Lung (tissue), 12 donors: ENCODE data around the gene CST9. TPM values are rescaled to one million over a fixed set of nuclear protein-coding genes. Genes with fewer than 3 reads are reported as not detected.

ENCODE experiments used
- ATAC-seq: fragments of 200-7000 bp; cut with Tn5 transposase; one replicate; pipeline ENCODE4 v1.9.1; 2020; ENCODE audit warnings: moderate number of reproducible peaks; ENCODE audit not compliant: insufficient read depth, low FRiP score
- DNase-seq, 3 donors: peaks; one replicate each; pipeline ENCODE4 v3.0.0-alpha.2; 2013 to 2017
- H3K27ac ChIP-seq, 2 donors: one replicate each; pipeline ENCODE4 v1.5.1; 2013; ENCODE audit warnings: mild to moderate bottlenecking in 2 of 2, moderate library complexity in 2 of 2, control low read depth in 1 of 2, inconsistent platforms in 1 of 2, low read depth in 1 of 2, low read length in 1 of 2
- H3K27me3 ChIP-seq, 3 donors: one replicate each; pipeline ENCODE4 v1.5.1; 2013; ENCODE audit warnings: low read length in 2 of 3; ENCODE audit not compliant: control insufficient read depth in 3 of 3, insufficient read depth in 3 of 3
- H3K36me3 ChIP-seq, 4 donors: one replicate each; pipeline ENCODE4 v1.5.1; 2013; ENCODE audit warnings: low read length in 4 of 4, mild to moderate bottlenecking in 1 of 4, moderate library complexity in 1 of 4; ENCODE audit not compliant: control insufficient read depth in 4 of 4, insufficient read depth in 4 of 4
- H3K4me1 ChIP-seq, 5 donors: one replicate each; pipeline ENCODE4 v1.5.1; 2013; ENCODE audit warnings: low read length in 5 of 5, mild to moderate bottlenecking in 2 of 5, moderate library complexity in 1 of 5; ENCODE audit not compliant: control insufficient read depth in 5 of 5, insufficient read depth in 5 of 5
- H3K4me3 ChIP-seq: one replicate; pipeline ENCODE4 v1.5.1; 2013; ENCODE audit warnings: mild to moderate bottlenecking, control low read depth, moderate library complexity
- H3K9ac ChIP-seq, 2 donors: one replicate each; pipeline ENCODE4 v1.5.1; 2013; ENCODE audit warnings: low read length in 2 of 2, control low read depth in 1 of 2; ENCODE audit not compliant: insufficient read depth in 1 of 2
- H3K9me3 ChIP-seq, 4 donors: one replicate each; pipeline ENCODE4 v1.5.1; 2013; ENCODE audit warnings: low read length in 3 of 4, mild to moderate bottlenecking in 1 of 4, moderate library complexity in 1 of 4; ENCODE audit not compliant: control insufficient read depth in 4 of 4, insufficient read depth in 3 of 4
- CTCF ChIP-seq: IDR thresholded peaks from 2 replicates; pipeline ENCODE4 v1.5.1; 2012; ENCODE audit warnings: mild to moderate bottlenecking; ENCODE audit errors: control extremely low read depth, extremely low read depth
- WGBS, 2 donors: extraction: QIAGEN DNeasy Blood & Tissue Kit; methylation state at CpG; one replicate each; pipeline ENCODE4 v1.1.7; 2013; 5-methylcytosine and 5-hydroxymethylcytosine counted together
- polyA plus RNA-seq, 2 donors: library from polyadenylated mRNA; stranded (reverse); fragments of 200-250 nt; gene quantifications; one replicate each; pipeline ENCODE4 v1.2.1, GENCODE V29; 2013
- total RNA-seq, 2 donors: library from RNA; depleted of rRNA in 1 of 2; stranded (reverse); fragments of >200 nt in 1 of 2; gene quantifications; one replicate each; pipeline ENCODE4 v1.2.1, GENCODE V29; 2014 to 2021
- donor health status: control.
- donor health status: control.
- donor health status: Bipolar disorder and iron deficiency.
- donor health status: healthy.
- donor health status: DM: yes; HTN: yes; CAD: no.

The CST9 gene
- total and polyA plus RNA-seq, 4 donors = not detected

- ATAC-seq = no peak
- DNase-seq = no peak
- H3K4me1 ChIP-seq = no peaks in the 10 kb centered on the region
- no peak overlapping the region for H3K4me3 ChIP-seq
- H3K9ac ChIP-seq = no peak overlapping the region
- no peak for TF ChIP-seq CTCF
- peaks cover 0 to 2% (median 0%) of the 10 kb centered on the region in 4 donors for H3K9me3 ChIP-seq
- H3K27ac ChIP-seq = no peak overlapping the region
- 77 to 90% methylated on average over 2 of the region's 2 CpGs for WGBS, 2 donors
- no peaks in the 10 kb centered on the region for H3K36me3 ChIP-seq
- no peaks in the 10 kb centered on the region for H3K27me3 ChIP-seq
Observed at GRCh38 chr20:23570178-23570760, 35.4 kb downstream of the CST9 start.

DNA sequence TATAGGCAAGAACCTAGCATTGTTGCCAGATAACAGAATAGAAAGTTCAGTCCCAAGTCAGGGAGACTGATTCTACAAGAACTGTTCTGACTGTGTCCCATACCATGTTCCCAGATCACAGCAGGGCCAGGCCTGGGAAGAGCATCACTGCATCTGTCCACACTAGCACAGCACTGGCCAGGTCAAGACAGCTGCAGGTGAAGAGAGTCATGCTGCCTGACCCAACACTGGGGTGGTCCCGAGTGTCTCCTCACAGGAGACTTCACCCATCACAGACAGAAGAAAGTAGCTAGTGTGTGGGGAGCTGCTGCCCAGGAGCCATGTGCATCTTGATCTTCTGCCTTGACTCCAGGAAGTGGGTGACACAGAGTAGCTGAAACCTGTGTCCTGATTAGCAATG is 36.1 kb downstream of the CST9 start:
- no peak for TF ChIP-seq CTCF
- no peak for ATAC-seq
- H3K36me3 ChIP-seq = no peaks in the 10 kb centered on the region

DNA sequence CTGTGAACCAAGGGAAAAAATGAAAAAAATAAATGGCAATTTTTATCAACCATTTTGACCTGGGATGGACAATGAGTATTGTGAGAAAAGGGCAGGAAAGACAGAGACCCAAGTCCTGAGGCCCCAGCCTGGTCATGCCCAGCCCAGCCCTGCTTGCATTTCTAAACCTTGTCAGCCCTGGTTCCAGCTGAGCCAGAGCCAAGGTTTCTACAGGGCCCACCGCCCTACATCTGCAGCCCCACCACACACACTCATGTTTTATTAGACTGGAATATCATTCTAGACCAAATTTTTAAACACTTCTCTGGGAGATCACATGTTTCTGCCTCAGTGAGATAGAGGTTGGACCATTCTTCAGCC is 36.8 kb downstream of the CST9 start:
- peaks cover 0 to 2% (median 0%) of the 10 kb centered on the region in 4 donors for H3K9me3 ChIP-seq
- H3K27ac ChIP-seq = no peak overlapping the region
- no peaks in the 10 kb centered on the region for H3K4me1 ChIP-seq
- H3K4me3 ChIP-seq = no peak overlapping the region
- no peak overlapping the region for H3K9ac ChIP-seq
- H3K27me3 ChIP-seq = no peaks in the 10 kb centered on the region
- WGBS, 2 donors = 93 to 95% methylated on average over 1 of the region's 1 CpG
- DNase-seq (no peak), ATAC-seq (no peak)
- no peak for TF ChIP-seq CTCF
- H3K36me3 ChIP-seq = no peaks in the 10 kb centered on the region

More for the DNA sequence above, 36.1 kb downstream of the CST9 start:
- Histone ChIP-seq H3K4me1 (no peaks in the 10 kb centered on the region), H3K9ac (no peak overlapping the region), H3K4me3 (no peak overlapping the region), H3K27me3 (no peaks in the 10 kb centered on the region), H3K27ac (no peak overlapping the region), H3K9me3 (peaks cover 0 to 2% (median 0%) of the 10 kb centered on the region in 4 donors)
- DNase-seq = no peak
- 84 to 94% methylated on average over 1 of the region's 1 CpG for WGBS, 2 donors

GRCh38 chr20:23568320-23568970 is 37.3 kb downstream of the CST9 start, which contains the start of gene CST9L:
CST9L (minus strand) TSS chr20:23568484; CDS start chr20:23568450, 34 bp downstream.
- TF ChIP-seq CTCF = no peak
- ATAC-seq = no peak
- H3K4me1 ChIP-seq = no peaks in the 10 kb centered on the region
- no peak within 1 kb of the TSS for H3K9ac ChIP-seq
- WGBS, 2 donors = 78% methylated on average over 11 of the region's 11 CpGs
- no peak within 1 kb of the TSS for H3K27ac ChIP-seq
- H3K27me3 ChIP-seq = no peaks in the 10 kb centered on the region
- no peak within 1 kb of the TSS for H3K4me3 ChIP-seq
- DNase-seq = no peak
- H3K36me3 ChIP-seq = no peaks in the 10 kb centered on the region
- peaks cover 0 to 2% (median 0%) of the 10 kb centered on the region in 4 donors for H3K9me3 ChIP-seq
